GM10266 (cell line): Measurements from ENCODE around the gene SLC36A4.
A peak's percentile ranks its signal among the peaks of the same experiment; 100 is the strongest.

Experiments used
- DNase-seq: peaks from one replicate; pipeline ENCODE4 v3.0.0; 2012; ENCODE audit errors: extremely low spot score
- CTCF ChIP-seq: IDR thresholded peaks from 2 replicates; pipeline ENCODE4 v1.5.1; 2012; ENCODE audit warnings: mild to moderate bottlenecking, low read depth; ENCODE audit not compliant: control insufficient read depth, insufficient read depth; ENCODE audit errors: missing control alignments

SLC36A4 gene

GRCh38 chr11:93143800-93144199 is 54.0 kb downstream of the SLC36A4 start:
- no peak for DNase-seq
- TF ChIP-seq CTCF = no peak

GRCh38 chr11:93143186-93143585 is 54.6 kb downstream of the SLC36A4 start:
- DNase-seq = no peak

GRCh38 chr11:93133488-93134109 is 64.2 kb downstream of the SLC36A4 start:
- no peak for DNase-seq
- no peak for TF ChIP-seq CTCF

More at GRCh38 chr11:93143186-93143585, 54.6 kb downstream of the SLC36A4 start:
- TF ChIP-seq CTCF = no peak

- DNase-seq = no peak
- TF ChIP-seq CTCF = no peak
Measured at GRCh38 chr11:93132836-93133235, 65.0 kb downstream of the SLC36A4 start.

- no peak for DNase-seq
- peak; percentile 28 for TF ChIP-seq CTCF
Measured at GRCh38 chr11:93131709-93132108, 66.1 kb downstream of the SLC36A4 start.

GRCh38 chr11:93128574-93128973 is 69.2 kb downstream of the SLC36A4 start:
- DNase-seq = no peak
- TF ChIP-seq CTCF = no peak

- TF ChIP-seq CTCF = no peak
- no peak for DNase-seq
Measured at GRCh38 chr11:93123351-93123898, 74.4 kb downstream of the SLC36A4 start.
